ENCODE measurements around the gene CNTNAP2. TPM values are rescaled to one million over a fixed set of nuclear protein-coding genes. Genes with fewer than 3 reads are reported as not detected.
"Not testable (repeated sequence)": the region's sequence is repeated elsewhere in the genome, so short reads cannot be mapped to it uniquely, and the experiment has no call there.

The CNTNAP2 gene
- total RNA-seq, 1 donor from 2014 or later: not detected

- no peak overlapping the region for H3K4me3 Mint-ChIP-seq
- H3K9me3 Mint-ChIP-seq: peaks cover 5% of the 10 kb centered on the region
- intact Hi-C loops (cut with micrococcal nuclease): no loop called here
- no peaks in the 10 kb centered on the region for H3K4me1 Mint-ChIP-seq (ENCODE audit: low read depth)
- no peaks in the 10 kb centered on the region for H3K36me3 Mint-ChIP-seq (ENCODE audit: low read depth)
- DNase-seq (ENCODE audit: low spot score): no peak
- no peaks in the 10 kb centered on the region for H3K27me3 Mint-ChIP-seq (ENCODE audit: insufficient read depth)
- no peak overlapping the region for H3K27ac Mint-ChIP-seq
These were observed 773.4 kb downstream of the CNTNAP2 start for GRCh38 chr7:146889806-146890555.

GRCh38 chr7:146892151-146892550 lies 775.5 kb downstream of the CNTNAP2 start:
- no peaks in the 10 kb centered on the region for H3K4me1 Mint-ChIP-seq (ENCODE audit: low read depth)
- no peaks in the 10 kb centered on the region for H3K36me3 Mint-ChIP-seq (ENCODE audit: low read depth)

DNA sequence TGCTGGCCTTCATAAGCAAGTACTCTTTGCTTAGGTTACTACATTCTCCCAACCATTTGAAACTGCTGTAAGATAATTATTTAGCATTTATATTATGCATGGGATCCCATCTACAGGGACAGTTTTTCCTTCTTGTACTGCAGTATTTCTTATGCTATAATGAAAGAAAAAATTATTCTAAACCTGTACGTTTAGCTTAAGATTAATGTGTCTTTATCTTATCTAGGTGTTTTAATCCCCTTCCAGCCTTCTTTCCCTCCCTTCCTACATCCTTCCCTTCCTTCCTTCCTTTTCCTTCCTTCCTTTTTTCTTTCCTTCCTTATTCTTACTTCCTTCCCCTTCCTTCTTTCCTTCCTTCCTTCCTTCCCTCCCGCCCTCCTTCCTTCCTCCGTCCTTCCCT lies 778.3 kb downstream of the CNTNAP2 start:
- no peaks in the 10 kb centered on the region for H3K4me1 Mint-ChIP-seq (ENCODE audit: low read depth)

More at GRCh38 chr7:146892151-146892550, 775.5 kb downstream of the CNTNAP2 start:
- peaks cover 5% of the 10 kb centered on the region for H3K9me3 Mint-ChIP-seq
- intact Hi-C loops (cut with micrococcal nuclease): no loop called here
- no peak for DNase-seq (ENCODE audit: low spot score)
- H3K27ac Mint-ChIP-seq: no peak overlapping the region
- H3K4me3 Mint-ChIP-seq: no peak overlapping the region
- H3K27me3 Mint-ChIP-seq (ENCODE audit: insufficient read depth): no peaks in the 10 kb centered on the region

DNA sequence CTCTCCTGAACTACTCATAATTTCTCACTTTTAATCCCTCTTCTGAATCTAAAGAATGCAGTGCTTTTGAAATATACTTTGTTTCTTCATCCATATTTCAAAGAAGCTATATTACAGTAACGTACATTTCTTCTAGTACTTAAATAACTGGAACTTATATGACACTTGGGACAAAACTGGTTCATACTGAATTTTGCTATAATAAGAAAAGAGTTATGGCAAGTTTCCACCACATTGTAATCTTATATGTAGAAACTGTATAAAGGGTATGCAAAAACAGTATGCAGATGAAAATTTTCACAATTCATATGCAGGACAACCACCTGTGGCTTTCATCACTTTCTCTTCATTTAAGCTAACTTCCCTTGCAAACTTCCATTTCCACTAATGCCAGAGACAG lies 785.7 kb downstream of the CNTNAP2 start:
- Mint-ChIP-seq H3K4me1 (ENCODE audit: low read depth) (no peaks in the 10 kb centered on the region), H3K36me3 (ENCODE audit: low read depth) (no peaks in the 10 kb centered on the region), H3K4me3 (no peak overlapping the region), H3K27ac (no peak overlapping the region), H3K27me3 (ENCODE audit: insufficient read depth) (no peaks in the 10 kb centered on the region), H3K9me3 (peaks cover 22% of the 10 kb centered on the region)
- DNase-seq (ENCODE audit: low spot score): no peak
- intact Hi-C loops (cut with micrococcal nuclease): no loop called here

More for the DNA sequence above, 778.3 kb downstream of the CNTNAP2 start:
- H3K4me3 Mint-ChIP-seq: no peak overlapping the region
- no peak overlapping the region for H3K27ac Mint-ChIP-seq
- no peaks in the 10 kb centered on the region for H3K36me3 Mint-ChIP-seq (ENCODE audit: low read depth)
- no peaks in the 10 kb centered on the region for H3K27me3 Mint-ChIP-seq (ENCODE audit: insufficient read depth)
- peaks cover 5% of the 10 kb centered on the region for H3K9me3 Mint-ChIP-seq
- no peak for DNase-seq (ENCODE audit: low spot score)
- intact Hi-C loops (cut with micrococcal nuclease): no loop called here

GRCh38 chr7:146902728-146903127 lies 786.1 kb downstream of the CNTNAP2 start:
- H3K36me3 Mint-ChIP-seq (ENCODE audit: low read depth): no peaks in the 10 kb centered on the region

GRCh38 chr7:146905746-146906145 lies 789.1 kb downstream of the CNTNAP2 start:
- H3K4me3 Mint-ChIP-seq; intact Hi-C loops (cut with micrococcal nuclease); H3K27ac Mint-ChIP-seq; H3K27me3 Mint-ChIP-seq (ENCODE audit: insufficient read depth); DNase-seq (ENCODE audit: low spot score); H3K4me1 Mint-ChIP-seq (ENCODE audit: low read depth); H3K36me3 Mint-ChIP-seq (ENCODE audit: low read depth): not testable (repeated sequence)
- H3K9me3 Mint-ChIP-seq: peaks cover 17% of the 10 kb centered on the region

More at GRCh38 chr7:146902728-146903127, 786.1 kb downstream of the CNTNAP2 start:
- no peak overlapping the region for H3K4me3 Mint-ChIP-seq
- intact Hi-C loops (cut with micrococcal nuclease): no loop called here
- peaks cover 22% of the 10 kb centered on the region for H3K9me3 Mint-ChIP-seq
- no peak for DNase-seq (ENCODE audit: low spot score)
- H3K27ac Mint-ChIP-seq: no peak overlapping the region
- H3K27me3 Mint-ChIP-seq (ENCODE audit: insufficient read depth): no peaks in the 10 kb centered on the region
- H3K4me1 Mint-ChIP-seq (ENCODE audit: low read depth): no peaks in the 10 kb centered on the region

- no peak for DNase-seq (ENCODE audit: low spot score)
- H3K27ac Mint-ChIP-seq: no peak overlapping the region
- no peak overlapping the region for H3K4me3 Mint-ChIP-seq
- intact Hi-C loops (cut with micrococcal nuclease): no loop called here
- peaks cover 16% of the 10 kb centered on the region for H3K9me3 Mint-ChIP-seq
- no peaks in the 10 kb centered on the region for H3K27me3 Mint-ChIP-seq (ENCODE audit: insufficient read depth)
- H3K36me3 Mint-ChIP-seq (ENCODE audit: low read depth): no peaks in the 10 kb centered on the region
- no peaks in the 10 kb centered on the region for H3K4me1 Mint-ChIP-seq (ENCODE audit: low read depth)
These were observed 806.2 kb downstream of the CNTNAP2 start for GRCh38 chr7:146922782-146923181.

GRCh38 chr7:146926841-146927240 lies 810.2 kb downstream of the CNTNAP2 start:
- no peaks in the 10 kb centered on the region for H3K9me3 Mint-ChIP-seq
- intact Hi-C loops (cut with micrococcal nuclease): no loop called here
- no peak overlapping the region for H3K4me3 Mint-ChIP-seq
- no peaks in the 10 kb centered on the region for H3K36me3 Mint-ChIP-seq (ENCODE audit: low read depth)
- H3K4me1 Mint-ChIP-seq (ENCODE audit: low read depth): no peaks in the 10 kb centered on the region
- no peak for DNase-seq (ENCODE audit: low spot score)
- no peaks in the 10 kb centered on the region for H3K27me3 Mint-ChIP-seq (ENCODE audit: insufficient read depth)
- H3K27ac Mint-ChIP-seq: no peak overlapping the region

- H3K9me3 Mint-ChIP-seq: peaks cover 9% of the 10 kb centered on the region
- no peaks in the 10 kb centered on the region for H3K4me1 Mint-ChIP-seq (ENCODE audit: low read depth)
- no peak overlapping the region for H3K4me3 Mint-ChIP-seq
- no peaks in the 10 kb centered on the region for H3K27me3 Mint-ChIP-seq (ENCODE audit: insufficient read depth)
- no peak overlapping the region for H3K27ac Mint-ChIP-seq
- intact Hi-C loops (cut with micrococcal nuclease): no loop called here
- DNase-seq (ENCODE audit: low spot score): no peak
- H3K36me3 Mint-ChIP-seq (ENCODE audit: low read depth): no peaks in the 10 kb centered on the region
These were observed 821.2 kb downstream of the CNTNAP2 start for GRCh38 chr7:146937836-146938235.

- Mint-ChIP-seq H3K27me3 (ENCODE audit: insufficient read depth) (no peaks in the 10 kb centered on the region), H3K4me3 (no peak overlapping the region), H3K4me1 (ENCODE audit: low read depth) (no peaks in the 10 kb centered on the region), H3K9me3 (peaks cover 10% of the 10 kb centered on the region), H3K27ac (no peak overlapping the region), H3K36me3 (ENCODE audit: low read depth) (no peaks in the 10 kb centered on the region)
- DNase-seq (ENCODE audit: low spot score): no peak
- intact Hi-C loops (cut with micrococcal nuclease): no loop called here
These were observed 826.9 kb downstream of the CNTNAP2 start for GRCh38 chr7:146943483-146943882.

DNA sequence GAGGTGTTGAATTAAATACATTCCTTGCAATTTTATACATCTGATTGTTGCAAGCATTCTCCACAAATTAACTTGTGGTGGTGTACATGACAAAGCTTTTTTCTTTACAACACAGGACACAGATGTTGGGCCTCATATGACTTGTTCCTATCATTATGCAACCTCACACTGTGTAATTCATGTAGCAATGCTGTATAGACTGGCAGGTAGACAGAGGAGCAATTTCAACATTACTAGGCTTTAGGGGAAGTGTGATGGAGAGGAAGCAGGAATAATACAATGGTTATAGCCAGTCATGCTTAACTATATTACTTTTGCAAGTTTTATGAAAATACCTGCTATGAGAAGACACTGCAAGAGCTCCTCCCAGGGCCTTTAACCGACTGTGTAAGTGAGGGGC lies 832.1 kb downstream of the CNTNAP2 start:
- no peak overlapping the region for H3K27ac Mint-ChIP-seq
- no peak for DNase-seq (ENCODE audit: low spot score)
- H3K27me3 Mint-ChIP-seq (ENCODE audit: insufficient read depth): no peaks in the 10 kb centered on the region
- H3K4me3 Mint-ChIP-seq: no peak overlapping the region
- intact Hi-C loops (cut with micrococcal nuclease): no loop called here
- peaks cover 10% of the 10 kb centered on the region for H3K9me3 Mint-ChIP-seq
- H3K36me3 Mint-ChIP-seq (ENCODE audit: low read depth): no peaks in the 10 kb centered on the region
- H3K4me1 Mint-ChIP-seq (ENCODE audit: low read depth): no peaks in the 10 kb centered on the region

- Mint-ChIP-seq H3K27me3 (ENCODE audit: insufficient read depth) (no peaks in the 10 kb centered on the region), H3K36me3 (ENCODE audit: low read depth) (no peaks in the 10 kb centered on the region), H3K9me3 (peaks cover 8% of the 10 kb centered on the region), H3K4me3 (no peak overlapping the region), H3K4me1 (ENCODE audit: low read depth) (no peaks in the 10 kb centered on the region), H3K27ac (no peak overlapping the region)
- intact Hi-C loops (cut with micrococcal nuclease): no loop called here
- DNase-seq (ENCODE audit: low spot score): no peak
These were observed 839.7 kb downstream of the CNTNAP2 start for GRCh38 chr7:146956321-146956720.

DNA sequence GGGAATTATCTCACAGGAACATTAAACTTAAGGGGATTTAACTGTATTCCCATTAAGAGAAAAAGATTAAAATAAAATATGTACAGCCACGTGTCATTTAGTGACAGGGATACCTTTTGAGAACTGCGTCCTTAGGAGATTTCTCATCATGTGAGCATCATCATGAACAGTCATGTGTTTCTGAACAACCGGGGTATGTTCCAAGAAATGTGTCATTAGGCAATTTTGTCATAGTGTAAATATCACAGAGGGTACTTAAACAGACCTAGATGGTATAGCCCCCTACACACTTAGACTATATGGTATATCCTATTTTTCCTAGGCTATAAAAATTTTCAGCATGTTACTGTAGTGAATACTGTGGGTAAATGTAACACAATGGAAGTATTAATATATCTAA lies 840.3 kb downstream of the CNTNAP2 start:
- Mint-ChIP-seq H3K36me3 (ENCODE audit: low read depth) (no peaks in the 10 kb centered on the region), H3K9me3 (peaks cover 8% of the 10 kb centered on the region), H3K27ac (no peak overlapping the region), H3K27me3 (ENCODE audit: insufficient read depth) (no peaks in the 10 kb centered on the region), H3K4me1 (ENCODE audit: low read depth) (no peaks in the 10 kb centered on the region), H3K4me3 (no peak overlapping the region)
- intact Hi-C loops (cut with micrococcal nuclease): no loop called here
- DNase-seq (ENCODE audit: low spot score): no peak
